Spleen (tissue), 11 donors: ENCODE measurements around the gene IFT52. TPM values are rescaled to one million over a fixed set of nuclear protein-coding genes. Genes with fewer than 3 reads are reported as not detected.

Experiments used
- DNase-seq: peaks from one replicate; pipeline ENCODE4 v3.0.0-alpha.2; 2020
- H3K27ac ChIP-seq, 8 donors: fragments of 200-600 bp; sonication (generic) in 7 of 8; 1 replicate in 4 of 8; 2 replicates in 4 of 8; pipeline versions ENCODE4 v1.5.0 to v1.8.0; 2016 to 2021; ENCODE audit warnings: inconsistent platforms in 4 of 8, mild to moderate bottlenecking in 4 of 8, moderate library complexity in 1 of 8
- H3K27me3 ChIP-seq, 7 donors: fragments of 200-600 bp; sonication (generic) in 6 of 7; replicated peaks in 1 of 7; 1 replicate in 4 of 7; 2 replicates in 3 of 7; pipeline versions ENCODE4 v1.5.0 to v1.8.0; 2016 to 2021; ENCODE audit warnings: inconsistent platforms in 3 of 7, mild to moderate bottlenecking in 1 of 7
- H3K36me3 ChIP-seq, 6 donors: fragments of 200-600 bp; sonication (generic) in 5 of 6; 1 replicate in 4 of 6; 2 replicates in 2 of 6; pipeline versions ENCODE4 v1.5.0 to v1.8.0; 2016 to 2021; ENCODE audit warnings: inconsistent platforms in 2 of 6
- H3K4me1 ChIP-seq, 6 donors: fragments of 200-600 bp; sonication (generic) in 5 of 6; 1 replicate in 3 of 6; 2 replicates in 3 of 6; pipeline versions ENCODE4 v1.5.0 to v1.8.0; 2016 to 2021; ENCODE audit warnings: inconsistent platforms in 3 of 6
- H3K4me3 ChIP-seq, 8 donors: fragments of 200-600 bp; sonication (generic) in 7 of 8; 1 replicate in 4 of 8; 2 replicates in 4 of 8; pipeline versions ENCODE4 v1.5.0 to v1.8.0; 2016 to 2021; ENCODE audit warnings: inconsistent platforms in 4 of 8, mild to moderate bottlenecking in 4 of 8, moderate library complexity in 2 of 8
- H3K9me3 ChIP-seq, 8 donors: fragments of 200-600 bp; sonication (generic) in 7 of 8; 1 replicate in 4 of 8; 2 replicates in 4 of 8; pipeline versions ENCODE4 v1.5.0 to v1.8.0; 2016 to 2021; ENCODE audit warnings: inconsistent platforms in 4 of 8
- CTCF ChIP-seq, 11 experiments: fragments of 200-600 bp in 7 of 11; fragments of 450-650 bp in 4 of 11; sonication (generic) in 4 of 11; IDR thresholded peaks in 8 of 11; conservative IDR thresholded peaks in 3 of 11; 1 replicate in 7 of 11; 2 replicates in 4 of 11; pipeline versions ENCODE4 v1.4.0 to v1.8.0; 2016 to 2021; ENCODE audit warnings: antibody characterized with exemption in 11 of 11, inconsistent platforms in 4 of 11, mild to moderate bottlenecking in 1 of 11
- POLR2A ChIP-seq, 3 donors: fragments of 450-650 bp; IDR thresholded peaks; one replicate each; pipeline ENCODE4 v1.5.1; 2017; ENCODE audit warnings: antibody characterized with exemption in 3 of 3, mild to moderate bottlenecking in 1 of 3
- POLR2AphosphoS5 ChIP-seq, 3 donors: sonication (generic); formaldehyde crosslinking; IDR thresholded peaks; one replicate each; pipeline ENCODE4 v1.5.1; 2017; ENCODE audit warnings: antibody characterized with exemption in 3 of 3
- WGBS, 5 donors: extraction: QIAGEN DNeasy Blood & Tissue Kit in 3 of 5; methylation state at CpG; one replicate each; pipeline versions ENCODE4 v1.1.5 to v1.1.7; 2013 to 2018; 5-methylcytosine and 5-hydroxymethylcytosine counted together
- intact Hi-C: fragments of 100-400 bp; cut with DNase I; formaldehyde crosslinking; loops from one replicate; pipeline ENCODE4 v1.15.0; 2023; ENCODE audit warnings: low total_unique reads
- polyA plus RNA-seq, 3 donors: library from polyadenylated mRNA; stranded (reverse); fragments of 200-250 nt; gene quantifications; one replicate each; pipeline ENCODE4 v1.2.1, GENCODE V29; 2013
- total RNA-seq, 7 donors: library from RNA; depleted of rRNA in 3 of 7; stranded (reverse); fragments of >200 nt in 3 of 7; fragmentation: NEBNext Ultra II Directional in 4 of 7; extraction: Animal tissue kit (Norgen Biotek cat#: 25700) in 4 of 7; gene quantifications; one replicate each; pipeline versions ENCODE4 v1.1.0 to v1.2.1, GENCODE V29; 2016 to 2021
- donor health status: healthy with polysubstance abuse.
- donor health status: DM: no; HTN: no; CAD: no; lungs with moderate emphysema.
- donor health status: DM: no; HTN: no; CAD: no.
- donor health status: Bipolar disorder and iron deficiency.
- donor health status: healthy.
- donor health status: DM: no; HTN: no; CAD: no.
- donor health status: DM: yes; HTN: yes; CAD: no.

Gene IFT52
- total and polyA plus RNA-seq, 10 donors, result 14.4 to 26.4 (median 18.6) TPM

DNA sequence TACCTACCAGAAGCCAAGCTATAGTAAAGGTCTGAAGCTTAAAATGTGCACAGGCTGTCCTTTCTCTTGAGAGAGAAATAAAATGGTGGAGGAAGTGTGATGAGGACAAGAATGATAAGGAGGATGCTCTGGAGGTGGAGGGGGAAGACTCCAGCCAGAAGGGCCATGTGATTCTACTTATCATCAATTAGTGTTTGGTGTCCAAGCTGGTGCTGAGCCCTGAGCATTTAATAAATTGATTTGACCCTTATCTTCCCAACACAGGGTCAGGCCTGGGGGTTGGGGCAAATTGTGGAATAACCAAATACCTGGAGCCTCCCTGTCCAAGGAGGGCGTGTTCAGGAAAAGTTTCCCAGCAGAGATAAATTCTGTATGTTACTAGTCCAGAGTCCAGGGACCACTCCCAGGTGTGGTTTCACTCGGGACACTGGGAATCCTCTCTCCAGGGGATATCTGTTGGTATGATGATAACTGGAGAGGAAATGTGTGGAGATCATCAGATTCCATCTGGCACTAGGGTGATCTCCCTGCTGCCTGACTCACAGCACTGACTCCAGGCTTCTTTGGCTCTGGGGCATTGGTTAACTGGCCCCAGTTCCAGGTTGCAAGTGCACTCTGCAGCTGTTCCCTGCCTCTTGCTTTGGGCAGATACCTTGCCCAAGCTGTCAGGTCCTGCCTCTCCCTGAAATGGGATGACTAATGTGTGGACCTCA lies 72.4 kb downstream of the IFT52 start:
- intact Hi-C loops, result no loop called here
- H3K36me3 ChIP-seq, result no peaks in the 10 kb centered on the region
- DNase-seq, result peak; percentile 32
- peaks cover 4 to 40% (median 19%) of the 10 kb centered on the region in 6 donors for H3K4me1 ChIP-seq
- TF ChIP-seq CTCF (IDR thresholded peaks at IDR 0.05 in 8 of 11, conservative IDR thresholded peaks at IDR 0.05 in 3 of 11) (no peak), POLR2AphosphoS5 (IDR thresholded peaks at IDR 0.05) (no peak), POLR2A (IDR thresholded peaks at IDR 0.05) (no peak)
- H3K9me3 ChIP-seq, result no peaks in the 10 kb centered on the region
- H3K27me3 ChIP-seq, result peaks cover 0 to 19% (median 14%) of the 10 kb centered on the region in 7 donors
- no peak overlapping the region for H3K27ac ChIP-seq
- WGBS, 5 donors, result 43 to 81% (median 75%) methylated on average over 2 of the region's 2 CpGs
- no peak overlapping the region for H3K4me3 ChIP-seq

DNA sequence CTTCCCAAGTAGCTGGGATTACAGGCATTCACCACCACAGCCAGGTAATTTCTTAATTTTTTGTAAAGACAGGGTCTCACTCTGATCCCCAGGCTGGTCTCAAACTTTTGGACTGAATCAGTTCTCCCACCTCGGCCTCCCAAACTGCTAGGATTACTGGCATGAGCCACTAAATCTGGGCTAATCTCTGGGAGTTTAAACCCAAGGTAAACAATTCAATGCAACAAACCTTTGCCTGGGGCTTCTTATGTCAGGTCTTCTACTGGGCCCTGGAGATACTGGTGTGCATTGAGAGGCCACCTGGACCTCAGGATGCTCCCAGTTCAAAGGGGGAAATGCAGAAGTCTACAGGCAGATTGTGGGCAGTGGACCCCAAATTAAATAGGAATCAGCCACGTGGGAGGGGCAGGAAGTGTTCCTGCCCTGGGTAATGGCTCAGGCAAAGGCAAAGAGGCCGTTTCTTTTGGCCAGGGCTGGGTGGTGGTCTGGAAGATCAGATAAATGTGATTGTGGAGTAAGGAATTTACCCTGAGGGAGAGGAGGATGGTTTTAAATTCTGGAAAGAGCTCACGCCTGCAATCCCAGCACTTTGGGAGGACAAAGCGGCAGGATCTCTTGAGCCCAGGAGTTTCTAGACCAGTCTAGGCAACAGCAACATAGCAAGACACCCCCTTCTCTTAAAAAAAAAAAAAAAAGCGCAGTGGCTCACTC lies 74.9 kb downstream of the IFT52 start:
- 74 to 85% (median 78%) methylated on average over 5 to 6 of the region's 6 CpGs for WGBS, 5 donors
- Histone ChIP-seq H3K4me1 (peaks cover 4 to 48% (median 16%) of the 10 kb centered on the region in 6 donors), H3K9me3 (no peaks in the 10 kb centered on the region), H3K36me3 (no peaks in the 10 kb centered on the region), H3K27ac (no peak overlapping the region), H3K27me3 (peaks cover 0 to 41% (median 17%) of the 10 kb centered on the region in 7 donors), H3K4me3 (no peak overlapping the region)
- TF ChIP-seq POLR2A (IDR thresholded peaks at IDR 0.05), result no peak
- no peak for TF ChIP-seq CTCF (IDR thresholded peaks at IDR 0.05 in 8 of 11, conservative IDR thresholded peaks at IDR 0.05 in 3 of 11)
- no peak for TF ChIP-seq POLR2AphosphoS5 (IDR thresholded peaks at IDR 0.05)
- intact Hi-C loops, result no loop called here
- peak; percentile 48 for DNase-seq

GRCh38 chr20:43666376-43667328 lies 75.9 kb downstream of the IFT52 start, which contains the start of gene MYBL2:
Gene MYBL2, plus strand, starts transcription at chr20:43667114. Its CDS starts 170 bp downstream, at chr20:43667284.
- DNase-seq, result peak; percentile 93
- Histone ChIP-seq H3K4me1 (peaks cover 4 to 48% (median 16%) of the 10 kb centered on the region in 6 donors), H3K9me3 (no peaks in the 10 kb centered on the region), H3K27me3 (peaks cover 0 to 41% (median 17%) of the 10 kb centered on the region in 7 donors), H3K27ac (peak within 1 kb of the TSS in 5 of 8 donors; percentile 36 to 82 (median 77)), H3K36me3 (no peaks in the 10 kb centered on the region), H3K4me3 (peak within 1 kb of the TSS; percentile 37 to 75 (median 52))
- peak; percentile 62 to 81 (median 80) for TF ChIP-seq POLR2AphosphoS5 (IDR thresholded peaks at IDR 0.05)
- TF ChIP-seq CTCF (IDR thresholded peaks at IDR 0.05 in 8 of 11, conservative IDR thresholded peaks at IDR 0.05 in 3 of 11), result no peak
- intact Hi-C loops, result no loop called here
- WGBS, 5 donors, result 9 to 39% (median 19%) methylated on average over 22 to 90 of the region's 90 CpGs
